GM18520 (cell line): ENCODE measurements around the gene IQSEC3.
"Not testable (repeated sequence)": the region's sequence is repeated elsewhere in the genome, so short reads cannot be mapped to it uniquely, and the experiment has no call there.

Experiments
- ATAC-seq: cut with Tn5 transposase; IDR thresholded peaks from one replicate; pipeline ENCODE4 v1.9.1; 2021; ENCODE audit not compliant: unreplicated experiment

Gene IQSEC3

GRCh38 chr12:212715-213526 is 146.4 kb downstream of the IQSEC3 start:
- ATAC-seq, result no peak

- ATAC-seq, result no peak
Measured at GRCh38 chr12:213527-213932, 147.0 kb downstream of the IQSEC3 start.

- ATAC-seq, result no peak
Measured at GRCh38 chr12:214003-214741, 147.6 kb downstream of the IQSEC3 start, which contains the start of gene SLC6A12. Gene SLC6A12, minus strand, starts transcription at chr12:214157. Its CDS starts 4,171 bp downstream, at chr12:209986.

- ATAC-seq, result no peak
Measured at GRCh38 chr12:215116-215515, 148.5 kb downstream of the IQSEC3 start.

- not testable (repeated sequence) for ATAC-seq
Measured at GRCh38 chr12:217029-217428, 150.5 kb downstream of the IQSEC3 start.

- ATAC-seq, result no peak
Measured at GRCh38 chr12:218221-218620, 151.7 kb downstream of the IQSEC3 start.

GRCh38 chr12:218728-219590 is 152.4 kb downstream of the IQSEC3 start:
- no peak for ATAC-seq

- no peak for ATAC-seq
Measured at GRCh38 chr12:219891-220352, 153.4 kb downstream of the IQSEC3 start.

- no peak for ATAC-seq
Measured at GRCh38 chr12:220491-220890, 153.9 kb downstream of the IQSEC3 start.

- ATAC-seq, result no peak
Measured at GRCh38 chr12:220946-221550, 154.5 kb downstream of the IQSEC3 start.

GRCh38 chr12:221736-222135 is 155.2 kb downstream of the IQSEC3 start:
- no peak for ATAC-seq

- ATAC-seq, result no peak
Measured at GRCh38 chr12:223841-224240, 157.3 kb downstream of the IQSEC3 start.

- no peak for ATAC-seq
Measured at GRCh38 chr12:224330-224729, 157.8 kb downstream of the IQSEC3 start.

- no peak for ATAC-seq
Measured at GRCh38 chr12:225012-225411, 158.4 kb downstream of the IQSEC3 start.

- ATAC-seq, result no peak
Measured at GRCh38 chr12:226401-226800, 159.8 kb downstream of the IQSEC3 start.

- no peak for ATAC-seq
Measured at GRCh38 chr12:227286-227915, 160.8 kb downstream of the IQSEC3 start.
